ENCODE results near the gene OR5H6.
"Not testable (repeated sequence)": the region's sequence is repeated elsewhere in the genome, so short reads cannot be mapped to it uniquely, and the experiment has no call there.

Gene OR5H6

DNA sequence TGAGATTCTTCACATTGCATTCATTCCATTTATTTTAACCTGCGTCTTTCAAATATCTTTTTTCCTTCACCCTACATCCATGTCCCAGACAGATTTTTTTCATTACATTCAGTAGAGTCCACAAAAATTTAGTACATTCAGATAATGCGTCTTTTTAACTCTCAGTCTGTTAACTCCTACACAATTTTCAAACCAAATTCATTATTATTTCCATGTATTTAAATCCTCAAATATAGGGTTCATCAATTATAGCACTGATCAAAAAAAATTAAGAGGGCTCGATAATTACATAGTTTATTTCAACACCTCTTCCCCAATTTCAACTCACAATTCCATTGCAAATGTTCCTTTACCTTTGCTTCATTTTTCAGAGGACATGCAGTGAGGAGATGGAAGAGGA is at the start of gene OR5H6:
TSS of gene OR5H6 (plus strand) at position 301 of the 400 bp plus-strand sequence. CDS start at position 390, 89 bp downstream.
- no peak for DNase-seq

DNA sequence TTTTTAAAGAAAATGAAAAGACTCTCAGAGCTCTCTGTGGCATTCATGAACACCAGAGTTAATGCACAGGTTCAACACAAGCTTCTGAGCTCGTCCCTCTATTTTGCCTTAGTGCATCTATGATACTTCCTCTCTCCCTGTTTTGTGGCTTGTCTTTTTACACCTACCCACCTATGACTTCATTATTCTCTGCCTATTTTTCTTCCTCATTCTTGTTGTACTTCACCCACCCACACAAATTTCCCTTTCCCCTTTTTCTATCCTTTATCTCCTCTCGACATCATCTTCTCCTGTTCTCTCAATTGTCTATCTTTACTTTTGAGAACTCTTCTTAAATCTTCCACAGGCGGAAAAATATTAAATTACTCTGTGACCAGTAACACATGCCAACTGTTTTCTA is 49.0 kb upstream of the OR5H6 start:
- no peak for DNase-seq

DNA sequence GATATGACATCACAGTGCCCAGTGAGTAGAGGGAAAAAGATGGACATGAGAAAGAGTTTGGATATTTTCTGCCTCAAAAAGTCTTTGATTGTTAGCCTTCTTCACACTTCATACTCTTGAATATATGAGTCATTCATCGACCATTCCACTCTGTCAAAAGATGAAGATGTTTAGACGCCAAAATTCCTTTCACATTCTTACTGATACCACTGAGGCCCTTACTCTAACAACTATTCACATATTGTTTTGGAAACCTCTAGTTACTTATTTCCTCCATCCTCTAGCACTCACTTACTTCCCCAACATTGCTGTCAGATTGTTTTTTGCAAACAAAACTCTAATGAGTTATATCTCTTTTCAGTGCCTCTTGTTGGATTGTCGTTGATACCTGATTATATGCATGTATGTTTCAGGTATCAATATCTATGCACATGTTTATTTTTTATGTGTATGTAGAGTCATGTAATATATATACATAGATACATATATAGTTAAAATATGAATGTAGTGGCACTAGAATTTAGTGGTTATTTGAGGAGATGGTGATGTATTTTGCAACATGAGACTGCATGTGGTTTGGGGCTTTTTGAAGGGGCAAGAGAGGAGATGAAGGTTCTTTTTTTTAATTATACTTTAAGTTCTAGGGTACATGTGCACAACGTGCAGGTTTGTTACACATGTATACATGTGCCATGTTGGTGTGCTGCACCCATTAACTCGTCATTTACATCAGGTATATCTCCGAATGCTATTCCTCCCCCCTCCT is 40.0 kb upstream of the OR5H6 start:
- no peak for DNase-seq

DNA sequence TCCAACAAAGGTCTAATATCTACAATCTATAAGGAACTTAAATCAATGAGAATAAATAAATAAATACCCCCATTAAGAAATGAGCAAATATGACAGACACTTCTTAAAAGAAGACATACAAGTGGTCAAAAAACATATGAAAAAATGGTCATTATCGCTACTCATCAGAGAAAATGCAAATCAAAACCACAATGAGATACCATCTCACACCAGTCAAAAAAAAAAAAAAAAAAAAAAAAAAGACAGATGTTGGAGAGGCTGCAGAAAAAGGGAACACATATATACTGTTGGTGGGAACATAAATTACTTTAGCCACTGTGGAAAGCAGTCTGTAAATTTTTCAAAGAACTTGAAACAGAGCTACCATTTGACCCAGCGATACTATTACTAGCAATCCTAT is 31.6 kb upstream of the OR5H6 start:
- DNase-seq, result no peak

DNA sequence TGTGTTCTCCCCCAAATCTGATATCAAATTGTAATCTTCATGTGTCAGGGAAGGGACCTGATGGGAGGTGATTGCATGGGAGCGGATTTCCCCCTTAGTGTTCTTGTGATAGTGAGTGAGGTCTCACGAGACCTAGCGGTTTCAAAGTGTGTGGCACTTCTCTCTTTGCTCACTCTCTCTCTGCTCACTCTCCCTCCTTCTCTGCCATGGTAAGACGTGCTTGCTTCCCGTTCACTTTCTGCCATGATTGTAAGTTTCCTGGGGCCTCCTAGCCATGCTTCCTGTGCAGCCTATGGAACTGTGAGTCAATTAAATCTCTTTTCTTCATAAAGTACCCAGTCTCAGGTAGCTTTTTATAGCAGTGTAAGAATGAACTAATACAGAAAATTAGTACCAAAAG is 30.6 kb upstream of the OR5H6 start:
- no peak for DNase-seq

DNA sequence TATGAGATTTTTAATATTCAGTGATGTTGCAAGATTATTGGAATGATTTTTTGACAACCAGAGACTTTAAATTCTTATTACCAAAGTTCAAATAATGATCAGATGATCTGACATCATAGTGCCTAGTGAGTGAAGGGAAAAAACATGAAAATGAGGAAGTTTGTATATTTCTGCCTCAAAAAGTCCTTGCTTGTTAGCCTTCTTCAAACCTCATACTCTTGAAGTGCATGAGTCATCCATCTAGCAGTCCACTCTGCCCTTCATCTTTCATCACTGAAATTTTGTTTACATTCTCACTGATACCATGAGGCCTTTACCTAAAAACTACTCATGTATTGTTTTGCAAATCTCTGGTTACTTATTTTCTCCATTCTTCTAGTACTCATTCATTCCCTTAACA is 23.9 kb upstream of the OR5H6 start:
- DNase-seq, result no peak

DNA sequence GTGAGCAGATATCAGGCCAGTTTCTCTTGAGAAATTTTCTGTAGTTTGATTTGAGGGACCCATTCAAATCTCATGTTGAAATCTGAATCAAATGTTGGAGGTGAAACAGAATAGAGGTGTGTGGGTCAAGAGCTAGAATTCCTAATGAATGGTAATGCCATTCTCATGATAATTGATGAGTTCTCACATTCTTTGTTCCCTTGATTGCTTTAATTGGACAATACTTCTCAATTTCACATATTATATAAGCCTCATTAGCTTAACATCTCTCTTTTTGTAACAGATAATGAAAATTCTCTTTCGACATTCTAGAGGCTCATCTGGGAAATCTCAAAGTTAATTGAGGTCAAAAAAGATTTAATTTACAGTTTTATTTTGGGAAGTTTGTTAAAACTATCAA is 21.9 kb upstream of the OR5H6 start:
- no peak for DNase-seq

DNA sequence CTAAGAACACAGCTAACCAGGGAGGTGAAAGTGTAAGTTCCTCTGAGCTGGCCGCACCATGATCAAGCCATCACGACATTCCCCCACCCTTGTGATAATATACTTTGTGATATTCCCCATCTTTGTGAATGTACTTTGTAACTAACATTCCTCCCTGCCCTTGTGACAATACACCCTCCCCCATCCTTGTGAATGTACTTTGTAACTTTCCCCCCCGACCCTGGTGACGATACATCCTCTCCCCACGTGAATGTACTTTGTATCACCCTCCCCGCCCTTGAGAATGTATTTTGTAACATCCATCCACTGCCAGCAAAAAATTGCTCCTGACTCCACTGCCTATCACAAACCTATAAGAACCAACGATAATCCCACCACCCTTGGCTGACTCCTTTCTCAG is 20.2 kb upstream of the OR5H6 start:
- DNase-seq, result no peak

DNA sequence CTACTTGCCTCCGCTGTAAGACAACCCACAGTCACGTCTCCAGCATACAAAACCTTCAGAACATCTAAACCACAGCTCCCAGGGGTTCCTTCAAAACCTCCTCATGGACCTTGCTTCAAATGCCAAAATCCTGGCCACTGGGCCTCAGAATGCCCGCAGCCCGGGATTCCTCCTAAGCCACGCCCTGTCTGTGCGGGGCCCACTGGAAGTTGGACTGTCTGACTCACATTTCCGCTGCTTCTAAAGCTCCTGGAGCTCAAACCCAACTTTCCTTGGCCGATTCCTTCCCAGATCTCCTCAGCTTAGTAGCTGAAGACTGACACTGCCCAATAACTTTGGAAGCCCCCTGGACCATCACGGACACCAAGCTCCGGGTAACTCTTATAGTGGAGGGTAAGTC is 17.9 kb upstream of the OR5H6 start:
- no peak for DNase-seq

DNA sequence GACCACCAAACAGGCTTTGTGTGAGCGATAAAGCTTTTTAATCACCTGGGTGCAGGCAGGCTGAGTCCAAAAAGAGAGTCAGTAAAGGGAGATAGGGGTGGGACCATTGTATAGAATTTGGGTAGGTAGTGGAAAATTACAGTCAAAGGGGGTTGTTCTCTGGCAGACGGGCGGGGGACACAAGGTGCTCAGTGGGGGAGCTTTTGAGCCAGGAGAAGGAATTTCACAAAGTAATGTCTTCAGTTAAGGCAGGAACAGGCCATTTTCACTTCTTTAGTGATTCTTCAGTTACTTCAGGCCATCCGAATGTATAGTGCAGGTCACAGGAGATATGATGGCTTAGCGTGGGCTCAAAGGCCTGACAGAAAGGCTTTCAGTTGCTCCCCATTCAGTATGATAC is 8.0 kb upstream of the OR5H6 start:
- not testable (repeated sequence) for DNase-seq

DNA sequence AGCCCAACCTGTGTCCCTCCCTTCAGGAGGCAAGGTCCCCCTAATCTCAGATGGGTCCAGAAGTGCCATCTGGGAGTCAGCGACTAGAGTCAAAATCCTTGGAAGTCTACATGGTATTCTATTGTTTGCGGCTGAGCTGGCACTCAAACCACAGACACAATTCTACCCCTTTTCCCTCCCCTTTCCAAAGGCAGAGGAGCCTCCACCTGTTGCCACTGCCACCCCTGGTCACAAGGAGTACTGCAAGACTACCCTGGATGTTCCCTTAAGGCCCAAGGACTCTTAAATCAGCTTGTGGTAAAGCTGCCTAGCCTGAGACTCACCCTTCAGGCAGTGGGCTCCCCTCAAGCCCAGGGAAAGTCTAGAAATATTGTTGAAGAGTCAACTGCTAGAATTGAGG is 4.3 kb upstream of the OR5H6 start:
- no peak for DNase-seq

DNA sequence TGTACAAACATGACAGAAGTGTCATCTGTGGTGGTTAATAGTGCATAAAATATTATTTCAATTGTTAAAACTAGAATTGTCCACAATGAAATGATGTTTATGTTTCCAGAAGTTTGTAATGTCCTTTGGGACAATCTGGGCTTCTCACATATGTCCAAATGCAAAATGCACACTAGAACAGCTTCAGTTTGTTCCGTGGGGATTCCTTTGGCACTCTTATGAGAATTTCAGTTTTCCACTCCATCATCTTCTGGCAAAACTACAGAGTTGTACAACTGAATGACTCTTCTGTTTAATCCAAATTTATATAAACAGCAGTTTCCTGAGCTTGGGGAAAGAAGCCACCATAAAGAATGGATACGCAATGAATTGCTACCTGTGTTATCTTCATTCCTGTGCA is 2.0 kb upstream of the OR5H6 start:
- DNase-seq, result no peak

DNA sequence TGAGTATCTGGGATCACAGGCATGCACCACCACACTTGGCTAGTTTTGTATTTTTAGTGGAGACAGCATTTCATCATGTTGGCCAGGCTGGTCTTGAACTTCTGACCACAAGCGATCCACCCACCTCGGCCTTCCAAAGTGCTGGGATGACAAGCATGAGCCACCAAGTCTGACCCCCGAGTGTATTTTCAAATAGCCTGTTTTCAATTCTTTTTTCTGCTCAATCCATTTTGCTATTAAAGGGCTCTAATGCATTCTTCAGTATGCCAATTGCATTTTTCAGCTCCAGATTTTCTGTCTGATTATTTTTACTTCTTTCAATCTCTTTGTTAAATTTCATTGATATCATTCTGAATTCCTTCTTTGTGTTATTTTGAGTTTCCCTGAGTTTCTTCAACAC is 5.8 kb downstream of the OR5H6 start:
- DNase-seq, result no peak

DNA sequence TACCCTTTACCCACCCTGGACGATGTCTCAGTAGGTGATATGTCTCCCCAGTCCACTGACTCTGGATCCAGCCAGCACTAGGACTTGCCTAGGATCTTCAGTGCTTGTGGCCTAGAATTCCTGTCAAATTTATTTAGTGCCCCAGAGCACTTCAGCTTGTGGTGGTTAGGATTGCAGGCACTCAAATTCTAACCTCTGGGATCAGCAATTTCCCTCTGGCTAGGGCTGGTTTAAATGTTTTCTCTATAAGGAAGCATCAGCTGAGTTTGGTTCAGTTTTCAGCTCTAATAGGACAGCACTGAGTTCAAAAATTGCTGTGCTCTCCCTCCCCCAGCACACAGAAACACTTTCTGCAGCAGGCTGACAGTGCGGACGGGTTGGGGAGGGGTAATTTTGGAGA is 8.1 kb downstream of the OR5H6 start:
- DNase-seq, result no peak

DNA sequence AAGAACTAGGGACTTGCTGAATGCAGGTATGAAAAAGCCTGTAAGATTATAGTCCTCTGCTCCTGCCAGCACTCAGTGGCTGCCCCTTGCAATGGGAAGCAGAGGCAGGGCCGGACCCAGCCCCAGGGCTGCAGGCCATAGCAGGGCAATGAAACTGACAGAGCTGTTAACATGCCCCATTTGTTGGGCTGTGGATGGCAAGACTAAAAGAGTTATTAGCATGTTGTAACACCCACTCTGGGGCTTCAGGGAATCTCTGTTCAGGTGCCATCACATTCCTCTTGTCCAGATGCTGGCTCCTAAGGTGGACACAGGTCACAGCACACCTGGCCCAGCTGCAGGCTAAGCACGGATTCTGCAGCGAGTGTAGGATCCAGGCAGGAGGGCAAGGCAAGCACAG is 10.9 kb downstream of the OR5H6 start:
- DNase-seq, result no peak

DNA sequence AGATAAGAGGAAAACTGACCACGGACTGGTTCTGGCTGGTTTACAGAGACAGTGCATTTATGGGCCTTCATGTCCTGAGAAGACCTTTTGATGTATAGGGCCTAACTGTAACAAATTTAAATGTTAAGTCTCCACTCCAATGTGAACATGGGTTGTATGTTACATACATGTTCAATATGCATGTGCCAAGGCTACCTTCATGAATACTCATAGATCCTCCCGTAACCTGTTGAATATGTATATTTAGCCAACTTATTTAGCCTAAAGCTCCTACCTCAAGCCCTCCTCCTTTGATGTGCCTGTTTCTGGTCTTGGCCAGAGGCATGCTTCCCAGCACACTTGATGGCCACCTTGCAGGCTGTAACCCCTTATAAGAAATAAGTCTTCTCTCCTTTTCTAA is 18.2 kb downstream of the OR5H6 start, which contains the start of gene OR5H2:
TSS of gene OR5H2 (plus strand) at position 301 of the 400 bp plus-strand sequence. CDS start 398 bp downstream, outside the sequence.
- no peak for DNase-seq

DNA sequence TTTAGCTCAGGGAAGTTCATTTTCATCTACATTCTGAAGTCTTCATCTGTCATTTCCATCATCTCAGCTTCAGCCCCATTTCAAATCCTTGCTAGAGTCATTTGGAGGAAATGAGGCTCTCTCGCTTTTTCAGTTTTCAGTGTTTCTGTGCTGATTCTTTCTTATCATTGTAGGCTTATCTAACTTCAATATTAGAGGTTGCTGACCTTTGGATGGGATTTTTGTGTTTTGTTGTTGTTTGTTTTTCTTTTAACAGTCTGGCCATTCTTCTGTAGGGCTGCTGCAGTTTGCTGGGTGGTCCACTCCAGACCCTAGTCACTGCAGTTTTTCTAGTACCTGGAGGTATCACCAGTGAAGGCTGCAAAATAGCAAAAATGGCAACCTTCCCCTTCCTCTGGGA is 26.9 kb downstream of the OR5H6 start:
- DNase-seq, result no peak

DNA sequence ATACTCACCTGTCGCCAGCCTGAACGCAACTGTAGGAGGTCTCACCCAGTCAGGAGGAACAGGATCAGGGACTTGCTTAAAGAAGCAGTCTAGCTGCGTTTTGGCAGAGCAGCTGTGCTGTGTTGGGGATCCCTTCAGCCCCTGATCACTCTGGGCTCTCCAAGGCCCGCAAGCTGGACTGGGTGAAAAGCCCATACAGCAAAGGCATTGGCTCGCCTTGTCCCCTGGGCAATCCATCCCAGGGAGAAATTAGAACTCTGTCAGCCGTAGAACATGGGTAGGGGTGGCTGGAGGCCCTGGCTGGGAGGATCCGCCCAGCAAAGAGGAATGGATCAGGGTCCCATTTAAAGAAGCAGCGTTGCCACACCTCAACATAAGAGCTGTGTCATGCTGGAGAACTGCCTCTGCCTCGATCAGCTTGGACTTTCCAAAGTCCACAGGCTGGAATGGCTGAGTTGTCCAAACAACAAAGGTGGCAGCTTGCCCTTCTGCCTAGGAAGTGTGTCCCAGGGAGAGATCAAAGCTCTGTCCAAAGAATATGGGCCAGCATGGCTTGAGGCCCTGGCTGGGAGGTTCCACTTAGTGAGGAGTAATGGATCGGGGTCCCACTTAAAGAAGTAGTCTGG is 27.4 kb downstream of the OR5H6 start:
- no peak for DNase-seq

All from NCI-H187 (cell line).